ENCODE measurements around the gene PTPN23.

The PTPN23 gene

GRCh38 chr3:47428662-47429061, 47.8 kb downstream of the PTPN23 start:
- no peak for TF ChIP-seq CTCF (conservative IDR thresholded peaks at IDR 0.05; ENCODE audit: control insufficient read depth, insufficient read depth, low read depth, low read length)
- DNase-seq (ENCODE audit: low read depth) = no peak
- H3K4me3 ChIP-seq (ENCODE audit: control insufficient read depth, low read depth, low read length) = no peak overlapping the region

- H3K4me3 ChIP-seq (ENCODE audit: control insufficient read depth, low read depth, low read length) = no peak overlapping the region
- TF ChIP-seq CTCF (conservative IDR thresholded peaks at IDR 0.05; ENCODE audit: control insufficient read depth, insufficient read depth, low read depth, low read length) = no peak
- DNase-seq (ENCODE audit: low read depth) = no peak
Measured at GRCh38 chr3:47429476-47430270, 48.9 kb downstream of the PTPN23 start.

GRCh38 chr3:47430606-47431005, 49.8 kb downstream of the PTPN23 start:
- TF ChIP-seq CTCF (conservative IDR thresholded peaks at IDR 0.05; ENCODE audit: control insufficient read depth, insufficient read depth, low read depth, low read length) = no peak
- DNase-seq (ENCODE audit: low read depth) = no peak
- H3K4me3 ChIP-seq (ENCODE audit: control insufficient read depth, low read depth, low read length) = no peak overlapping the region

GRCh38 chr3:47431225-47431624, 50.4 kb downstream of the PTPN23 start:
- DNase-seq (ENCODE audit: low read depth) = no peak
- H3K4me3 ChIP-seq (ENCODE audit: control insufficient read depth, low read depth, low read length) = no peak overlapping the region
- TF ChIP-seq CTCF (conservative IDR thresholded peaks at IDR 0.05; ENCODE audit: control insufficient read depth, insufficient read depth, low read depth, low read length) = no peak

GRCh38 chr3:47432673-47433072, 51.9 kb downstream of the PTPN23 start:
- H3K4me3 ChIP-seq (ENCODE audit: control insufficient read depth, low read depth, low read length) = no peak overlapping the region
- TF ChIP-seq CTCF (conservative IDR thresholded peaks at IDR 0.05; ENCODE audit: control insufficient read depth, insufficient read depth, low read depth, low read length) = no peak
- DNase-seq (ENCODE audit: low read depth) = no peak

- no peak for TF ChIP-seq CTCF (conservative IDR thresholded peaks at IDR 0.05; ENCODE audit: control insufficient read depth, insufficient read depth, low read depth, low read length)
- no peak for DNase-seq (ENCODE audit: low read depth)
- no peak overlapping the region for H3K4me3 ChIP-seq (ENCODE audit: control insufficient read depth, low read depth, low read length)
Measured at GRCh38 chr3:47433796-47434195, 53.0 kb downstream of the PTPN23 start.

Data from fibroblast of mammary gland (primary cell).